Measurements from ENCODE around the gene GPRC5C. TPM values are rescaled to one million over a fixed set of nuclear protein-coding genes. Genes with fewer than 3 reads are reported as not detected.

Gene GPRC5C
- total RNA-seq, 4 donors from 2014 or later, result 62.5 to 263 (median 174) TPM

DNA sequence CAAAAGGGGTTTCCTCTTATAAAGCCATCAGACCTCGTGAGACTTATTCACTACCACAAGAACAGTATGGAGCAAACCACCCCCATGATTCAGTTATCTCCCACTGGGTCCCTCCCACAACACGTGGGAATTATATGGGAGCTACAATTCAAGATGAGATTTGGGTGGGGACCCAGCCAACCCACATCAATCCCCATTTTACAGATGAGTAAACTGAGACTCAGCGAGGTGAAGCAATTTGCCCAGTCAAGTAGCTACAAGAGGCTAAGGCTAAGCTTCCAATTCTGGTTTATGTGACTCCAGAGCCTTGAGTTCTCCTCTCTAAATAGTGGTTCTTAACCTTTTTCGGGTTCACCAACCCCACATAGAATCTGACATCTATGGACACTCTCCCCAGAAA, 43.3 kb downstream of the GPRC5C start:
- 85 to 93% methylated on average over 3 to 4 of the region's 4 CpGs for WGBS, 2 donors (ENCODE audit: low coverage in 1 of 2)
- Histone ChIP-seq H3K9me3 (no peaks in the 10 kb centered on the region), H3K4me3 (no peak overlapping the region), H3K27me3 (peaks cover 10% of the 10 kb centered on the region), H3K27ac (no peak overlapping the region), H3K36me3 (no peaks in the 10 kb centered on the region), H3K4me1 (peaks cover 0 to 5% (median 0%) of the 10 kb centered on the region in 4 donors)
- no peak for DNase-seq
- TF ChIP-seq POLR2AphosphoS5 (IDR thresholded peaks at IDR 0.05) (no peak), POLR2A (IDR thresholded peaks at IDR 0.05) (no peak), EP300 (IDR thresholded peaks at IDR 0.05; ENCODE audit: low read depth) (no peak)
- in situ Hi-C loops (cut with MboI; ENCODE audit: low pct_ligation_motif_present in 1 of 4, low pct_unique_long_range_greater_than_20kb in 1 of 4, low sequenced_read_pairs in 3 of 4) (no loop called here), intact Hi-C loops (cut with DNase I; ENCODE audit: low total_unique reads) (no loop called here)

- intact Hi-C loops (cut with DNase I; ENCODE audit: low total_unique reads), result no loop called here
- peaks cover 10% of the 10 kb centered on the region for H3K27me3 ChIP-seq
- TF ChIP-seq CTCF (IDR thresholded peaks at IDR 0.05), result no peak
- no peak for TF ChIP-seq EP300 (IDR thresholded peaks at IDR 0.05; ENCODE audit: low read depth)
- no peak for TF ChIP-seq POLR2A (IDR thresholded peaks at IDR 0.05)
- no peak for TF ChIP-seq POLR2AphosphoS5 (IDR thresholded peaks at IDR 0.05)
- H3K9me3 ChIP-seq, result no peaks in the 10 kb centered on the region
- no peak overlapping the region for H3K4me3 ChIP-seq
- in situ Hi-C loops (cut with MboI; ENCODE audit: low pct_ligation_motif_present in 1 of 4, low pct_unique_long_range_greater_than_20kb in 1 of 4, low sequenced_read_pairs in 3 of 4), result no loop called here
- no peak for DNase-seq
- H3K4me1 ChIP-seq, result peaks cover 0 to 5% (median 0%) of the 10 kb centered on the region in 4 donors
- H3K27ac ChIP-seq, result peak overlapping the region in 1 of 4 donors; percentile 25
- no peaks in the 10 kb centered on the region for H3K36me3 ChIP-seq
- 89% methylated on average over 4 of the region's 4 CpGs; no CpG with 5 or more reads in 1 of the 2 donors for WGBS, 2 donors (ENCODE audit: low coverage in 1 of 2)
Measured at GRCh38 chr17:74477411-74477810, 45.5 kb downstream of the GPRC5C start.

DNA sequence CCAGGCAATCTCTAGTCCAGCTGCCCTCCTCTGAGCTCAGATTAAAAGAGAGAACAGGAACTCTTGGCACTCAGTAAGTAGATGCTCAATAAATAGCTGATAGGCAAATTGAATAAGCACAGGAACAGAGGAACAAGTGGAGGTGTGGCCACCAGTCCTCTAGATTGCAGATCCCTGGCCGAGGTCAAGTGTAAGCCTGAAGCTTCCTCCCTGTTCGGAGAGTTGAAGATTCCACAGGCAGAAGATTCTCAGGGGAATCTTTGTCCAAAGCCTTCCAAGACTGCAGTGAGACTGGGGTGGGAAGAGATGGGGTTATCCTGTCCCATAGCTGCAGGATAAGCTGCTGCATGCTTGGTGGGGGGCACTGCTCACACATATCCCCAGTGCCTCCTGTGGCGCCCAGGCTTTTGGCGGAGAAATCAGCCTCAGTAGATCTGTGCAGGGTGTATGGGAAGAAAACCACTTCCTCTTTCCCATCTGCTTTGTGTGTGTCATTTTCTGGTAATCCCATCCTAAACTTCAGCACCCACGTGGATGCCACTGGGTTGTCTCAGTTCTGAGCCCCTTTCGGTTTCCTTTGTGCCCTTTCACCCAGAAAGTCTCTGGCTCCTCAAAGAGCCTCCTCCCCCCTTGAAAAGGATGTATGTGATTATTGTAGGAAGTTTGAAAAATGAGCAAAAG, 46.7 kb downstream of the GPRC5C start:
- Histone ChIP-seq H3K27me3 (no peaks in the 10 kb centered on the region), H3K9me3 (no peaks in the 10 kb centered on the region), H3K4me3 (no peak overlapping the region), H3K36me3 (no peaks in the 10 kb centered on the region), H3K27ac (peak overlapping the region in 3 of 4 donors; percentile 27 to 57 (median 32)), H3K4me1 (peaks cover 0 to 5% (median 0%) of the 10 kb centered on the region in 4 donors)
- intact Hi-C loops (cut with DNase I; ENCODE audit: low total_unique reads), result no loop called here
- DNase-seq, result peak; percentile 45
- TF ChIP-seq POLR2AphosphoS5 (IDR thresholded peaks at IDR 0.05) (no peak), EP300 (IDR thresholded peaks at IDR 0.05; ENCODE audit: low read depth) (no peak), POLR2A (IDR thresholded peaks at IDR 0.05) (no peak), CTCF (IDR thresholded peaks at IDR 0.05) (no peak)
- in situ Hi-C loops (cut with MboI; ENCODE audit: low pct_ligation_motif_present in 1 of 4, low pct_unique_long_range_greater_than_20kb in 1 of 4, low sequenced_read_pairs in 3 of 4), result no loop called here
- 44 to 46% methylated on average over 4 to 6 of the region's 6 CpGs for WGBS, 2 donors (ENCODE audit: low coverage in 1 of 2)

GRCh38 chr17:74480290-74480689, 48.4 kb downstream of the GPRC5C start:
- no peaks in the 10 kb centered on the region for H3K9me3 ChIP-seq
- no peak for TF ChIP-seq CTCF (IDR thresholded peaks at IDR 0.05)
- no peak for TF ChIP-seq POLR2A (IDR thresholded peaks at IDR 0.05)
- no peak for TF ChIP-seq EP300 (IDR thresholded peaks at IDR 0.05; ENCODE audit: low read depth)
- TF ChIP-seq POLR2AphosphoS5 (IDR thresholded peaks at IDR 0.05), result no peak
- intact Hi-C loops (cut with DNase I; ENCODE audit: low total_unique reads) (no loop called here), in situ Hi-C loops (cut with MboI; ENCODE audit: low pct_ligation_motif_present in 1 of 4, low pct_unique_long_range_greater_than_20kb in 1 of 4, low sequenced_read_pairs in 3 of 4) (no loop called here)
- no peak overlapping the region for H3K27ac ChIP-seq
- DNase-seq, result no peak
- no peaks in the 10 kb centered on the region for H3K27me3 ChIP-seq
- no peak overlapping the region for H3K4me3 ChIP-seq
- 74% methylated on average over 7 of the region's 8 CpGs; no CpG with 5 or more reads in 1 of the 2 donors for WGBS, 2 donors (ENCODE audit: low coverage in 1 of 2)
- peaks cover 0 to 5% (median 0%) of the 10 kb centered on the region in 4 donors for H3K4me1 ChIP-seq
- no peaks in the 10 kb centered on the region for H3K36me3 ChIP-seq

Data from transverse colon (tissue), 4 donors.